ENCODE measurements around the gene LIX1L. TPM values are rescaled to one million over a fixed set of nuclear protein-coding genes. Genes with fewer than 3 reads are reported as not detected.

The LIX1L gene
- total and polyA plus RNA-seq, 2 of the 13 experiments (the other 11 are each of a cell fraction or from before 2014, with no cell fraction given), result 8.1 to 24.9 TPM

DNA sequence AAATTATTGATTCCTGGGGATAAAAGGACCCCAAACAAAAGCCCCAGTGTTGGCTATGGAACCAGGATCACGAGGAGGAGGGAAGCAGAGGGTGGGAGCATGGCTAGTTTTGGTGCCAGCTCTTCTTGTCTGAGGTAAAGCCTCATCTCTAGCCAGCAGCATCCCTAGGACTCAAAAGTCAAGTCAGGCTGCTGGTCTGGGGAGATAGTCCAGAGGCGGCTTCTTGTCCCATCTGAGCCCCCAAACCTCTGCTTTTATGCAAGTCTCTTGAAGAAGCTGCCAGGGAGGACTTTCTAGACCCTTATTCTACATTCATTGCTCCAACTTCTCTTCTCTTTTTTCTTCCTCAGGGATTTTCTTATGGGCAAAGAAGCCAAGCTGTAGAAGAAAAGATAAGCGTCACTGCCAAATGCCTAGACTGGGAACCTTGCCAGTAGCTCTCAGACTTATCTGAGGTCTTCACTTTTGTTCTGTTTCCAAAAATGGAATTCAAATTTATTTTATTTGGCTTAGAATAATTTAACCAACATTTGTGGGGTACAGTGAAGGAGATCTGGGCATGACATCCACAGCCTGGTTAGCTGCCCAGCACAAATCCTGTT lies 65.2 kb downstream of the LIX1L start (continued):
- TF ChIP-seq, protein P1, sequence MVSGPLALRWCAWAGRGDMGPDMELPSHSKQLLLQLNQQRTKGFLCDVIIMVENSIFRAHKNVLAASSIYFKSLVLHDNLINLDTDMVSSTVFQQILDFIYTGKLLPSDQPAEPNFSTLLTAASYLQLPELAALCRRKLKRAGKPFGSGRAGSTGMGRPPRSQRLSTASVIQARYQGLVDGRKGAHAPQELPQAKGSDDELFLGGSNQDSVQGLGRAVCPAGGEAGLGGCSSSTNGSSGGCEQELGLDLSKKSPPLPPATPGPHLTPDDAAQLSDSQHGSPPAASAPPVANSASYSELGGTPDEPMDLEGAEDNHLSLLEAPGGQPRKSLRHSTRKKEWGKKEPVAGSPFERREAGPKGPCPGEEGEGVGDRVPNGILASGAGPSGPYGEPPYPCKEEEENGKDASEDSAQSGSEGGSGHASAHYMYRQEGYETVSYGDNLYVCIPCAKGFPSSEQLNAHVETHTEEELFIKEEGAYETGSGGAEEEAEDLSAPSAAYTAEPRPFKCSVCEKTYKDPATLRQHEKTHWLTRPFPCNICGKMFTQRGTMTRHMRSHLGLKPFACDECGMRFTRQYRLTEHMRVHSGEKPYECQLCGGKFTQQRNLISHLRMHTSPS (CRISPR knock-in tag; IDR thresholded peaks at IDR 0.05; ENCODE audit: low read depth), result no peak
- TF ChIP-seq ZFP37 (CRISPR knock-in tag; IDR thresholded peaks at IDR 0.05; ENCODE audit: borderline replicate concordance) (no peak), ZNF790 (CRISPR knock-in tag; IDR thresholded peaks at IDR 0.05; ENCODE audit: borderline replicate concordance) (0 out of 2 replicates have a peak, but pooled peaks have one; percentile 33), ZNF607 (CRISPR knock-in tag; IDR thresholded peaks at IDR 0.05; ENCODE audit: borderline replicate concordance) (no peak), ZNF343 (CRISPR knock-in tag; IDR thresholded peaks at IDR 0.05) (0 out of 2 replicates have a peak, but pooled peaks have one; percentile 20), ATAD3A (CRISPR knock-in tag; IDR thresholded peaks at IDR 0.05) (no peak), CBX2 (IDR thresholded peaks at IDR 0.05; ENCODE audit: low read depth, low read length) (no peak), CBX2 (CRISPR knock-in tag; IDR thresholded peaks at IDR 0.05; ENCODE audit: low read depth) (no peak), ZNF878 (CRISPR knock-in tag; IDR thresholded peaks at IDR 0.05) (0 out of 2 replicates have a peak, but pooled peaks have one; percentile 13)

Data from HepG2 (cell line).